HG03103 (cell line): Measurements from ENCODE around the gene LMAN2.

ENCODE experiments used
- ATAC-seq: cut with Tn5 transposase; IDR thresholded peaks from one replicate; pipeline ENCODE4 v1.9.1; 2021; ENCODE audit warnings: low read depth; ENCODE audit not compliant: unreplicated experiment

Gene LMAN2

GRCh38 chr5:177293819-177294581 is 57.5 kb downstream of the LMAN2 start:
- no peak for ATAC-seq

- ATAC-seq = no peak
Observed at GRCh38 chr5:177291735-177292134, 59.7 kb downstream of the LMAN2 start.

- ATAC-seq = no peak
Observed at GRCh38 chr5:177290816-177291596, 60.5 kb downstream of the LMAN2 start.

GRCh38 chr5:177288191-177288590 is 63.3 kb downstream of the LMAN2 start:
- no peak for ATAC-seq
